Inflammatory macrophage treated with lipopolysaccharide for 4 hours (primary cell): ENCODE data around the gene CTNND2.
"Not testable (repeated sequence)": the region's sequence is repeated elsewhere in the genome, so short reads cannot be mapped to it uniquely, and the experiment has no call there.

Experiments used
- DNase-seq: peaks from one replicate; pipeline ENCODE4 v3.0.0-alpha.2; 2020

The CTNND2 gene

GRCh38 chr5:11152368-11152767 is 751.9 kb downstream of the CTNND2 start:
- DNase-seq = no peak

- DNase-seq = no peak
Observed at GRCh38 chr5:11150976-11151375, 753.3 kb downstream of the CTNND2 start.

DNA sequence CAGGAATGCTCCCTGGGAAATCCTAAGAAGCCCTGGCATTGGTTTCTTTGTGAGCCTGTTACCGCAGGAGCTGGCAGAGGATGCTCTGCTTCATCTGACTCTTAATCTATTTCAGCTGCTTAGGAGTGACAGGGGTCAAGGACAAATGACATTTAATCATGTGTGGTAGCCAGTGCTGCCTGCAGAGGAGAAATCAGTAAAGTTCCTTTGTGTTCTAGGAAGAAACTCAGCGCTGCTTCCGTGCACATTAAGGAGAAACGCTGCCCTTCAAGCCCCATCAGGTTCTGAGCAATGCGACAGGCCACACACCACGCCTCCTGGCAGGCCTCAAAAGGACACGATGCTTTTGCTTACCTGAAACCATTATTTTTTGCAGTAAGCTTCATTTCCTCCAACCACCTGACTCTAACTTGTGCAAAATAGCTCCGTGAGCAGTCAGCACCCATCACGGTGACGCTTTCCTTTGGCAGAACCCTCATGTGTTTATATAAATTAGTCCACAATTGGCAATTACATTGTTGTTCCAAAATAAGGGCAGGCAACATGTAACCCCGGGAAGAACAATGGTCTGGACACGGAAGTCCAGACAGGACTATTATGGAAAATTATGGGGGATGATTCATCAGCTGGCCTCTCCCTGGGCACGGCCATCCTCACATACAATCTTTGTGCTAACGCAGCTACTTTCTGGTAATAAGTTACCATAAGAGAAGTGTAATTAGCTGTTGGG is 755.3 kb downstream of the CTNND2 start:
- DNase-seq = no peak

- DNase-seq = no peak
Observed at GRCh38 chr5:11146171-11146570, 758.1 kb downstream of the CTNND2 start.

- DNase-seq = no peak
Observed at GRCh38 chr5:11143456-11144267, 760.6 kb downstream of the CTNND2 start.

GRCh38 chr5:11139217-11139865 is 764.9 kb downstream of the CTNND2 start:
- no peak for DNase-seq

DNA sequence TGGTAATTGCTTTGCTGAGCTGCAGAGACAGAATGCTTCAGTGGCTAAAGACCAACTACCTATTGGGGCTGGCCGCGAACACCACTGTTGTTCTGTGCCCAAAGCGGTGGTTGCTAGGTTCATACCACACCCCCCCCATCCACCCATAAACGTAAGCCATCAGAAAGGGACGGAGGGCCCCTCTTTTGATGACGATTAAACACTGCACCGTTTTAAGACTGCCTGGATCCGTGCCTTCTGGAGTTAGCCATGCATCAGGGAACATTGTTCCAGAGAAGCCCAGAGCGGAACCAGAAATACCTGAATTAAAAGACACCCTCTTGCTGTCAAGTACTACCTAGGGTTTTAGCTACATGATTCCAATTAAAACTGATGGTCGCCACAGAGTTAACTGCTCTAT is 774.1 kb downstream of the CTNND2 start:
- DNase-seq = no peak

GRCh38 chr5:11128021-11128420 is 776.2 kb downstream of the CTNND2 start:
- no peak for DNase-seq

GRCh38 chr5:11126844-11127243 is 777.4 kb downstream of the CTNND2 start:
- no peak for DNase-seq

DNA sequence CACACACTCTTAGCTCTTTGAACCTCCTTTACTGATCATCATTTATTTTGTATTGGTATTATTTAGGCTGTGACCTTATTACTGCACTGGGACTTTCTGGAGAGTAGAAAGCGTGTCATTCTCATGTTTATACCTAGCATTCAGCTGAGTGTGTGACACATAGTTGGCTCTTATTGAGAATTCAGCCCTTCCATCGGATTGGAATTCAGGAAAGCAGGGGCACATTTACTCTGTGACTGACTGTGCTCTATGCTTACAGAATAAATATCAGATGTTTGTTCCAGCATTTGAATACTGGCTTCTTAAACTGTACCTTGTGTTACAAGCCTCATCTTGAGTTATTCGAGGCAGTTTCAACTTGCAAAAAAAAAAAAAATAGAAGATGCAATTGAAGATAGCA is 782.4 kb downstream of the CTNND2 start:
- no peak for DNase-seq

GRCh38 chr5:11110128-11110527 is 794.1 kb downstream of the CTNND2 start:
- DNase-seq = no peak

- DNase-seq = no peak
Observed at GRCh38 chr5:11105696-11106095, 798.5 kb downstream of the CTNND2 start.

DNA sequence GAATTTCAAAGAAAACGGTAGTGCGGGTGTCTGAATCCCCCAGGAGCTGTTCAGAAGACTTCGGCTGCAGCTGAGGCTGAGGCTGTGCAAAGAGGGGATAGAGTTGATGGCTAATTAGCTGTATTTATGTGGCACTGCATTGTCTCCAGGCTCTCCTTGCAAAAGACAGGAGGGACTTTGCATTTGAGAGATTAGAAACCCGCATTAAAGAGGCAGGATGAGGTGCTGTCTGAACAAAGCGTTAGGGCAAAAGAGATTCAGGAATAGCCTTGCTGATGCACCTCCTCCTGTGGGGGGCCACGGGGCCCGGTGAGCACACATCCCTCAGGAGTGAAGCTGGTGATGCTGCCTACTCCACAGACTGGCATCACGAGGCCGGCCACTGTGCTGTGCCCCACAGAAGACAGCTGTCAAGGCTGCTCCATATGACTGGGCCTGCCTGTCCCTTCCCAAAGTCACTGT is 799.6 kb downstream of the CTNND2 start:
- DNase-seq = no peak

DNA sequence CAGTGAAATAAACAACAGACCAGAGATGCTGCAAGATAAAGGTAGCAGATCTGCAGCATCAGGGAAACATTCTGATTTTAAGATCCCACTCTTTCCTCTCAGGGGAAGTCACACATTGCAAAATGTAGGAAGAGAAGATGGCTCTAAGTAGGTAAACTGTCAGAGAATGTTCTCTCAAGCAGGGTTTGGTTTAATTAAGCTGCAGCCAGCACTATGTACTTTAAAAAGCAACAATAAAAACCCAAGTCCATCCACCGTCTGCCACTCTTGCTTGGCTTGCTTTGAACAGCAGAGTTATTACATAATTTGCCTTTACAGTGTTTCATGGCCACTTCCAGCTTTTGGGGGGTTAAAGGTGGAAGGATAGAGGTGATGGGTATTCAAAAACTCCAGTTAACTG is 800.0 kb downstream of the CTNND2 start:
- no peak for DNase-seq

DNA sequence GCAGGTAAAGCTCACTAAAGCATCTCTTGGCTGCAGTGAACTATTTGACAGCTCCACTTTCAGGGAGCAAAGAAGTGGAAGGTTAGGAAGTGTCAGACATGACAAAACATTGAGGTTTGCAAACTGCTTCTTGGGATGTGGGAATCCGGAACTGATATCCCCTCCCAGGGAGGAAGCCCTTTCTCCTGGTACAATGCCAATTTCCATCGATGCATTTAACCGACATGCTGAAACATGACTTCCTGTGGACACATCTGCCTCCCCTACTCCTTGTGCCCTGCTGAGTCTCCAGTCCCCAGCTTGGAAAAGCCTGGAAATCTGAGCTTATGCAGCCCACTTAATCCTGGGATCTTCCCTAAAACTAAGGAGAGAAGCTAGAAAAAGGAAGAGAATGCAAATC is 820.1 kb downstream of the CTNND2 start:
- no peak for DNase-seq

GRCh38 chr5:11082404-11082945 is 821.8 kb downstream of the CTNND2 start:
- DNase-seq = no peak

DNA sequence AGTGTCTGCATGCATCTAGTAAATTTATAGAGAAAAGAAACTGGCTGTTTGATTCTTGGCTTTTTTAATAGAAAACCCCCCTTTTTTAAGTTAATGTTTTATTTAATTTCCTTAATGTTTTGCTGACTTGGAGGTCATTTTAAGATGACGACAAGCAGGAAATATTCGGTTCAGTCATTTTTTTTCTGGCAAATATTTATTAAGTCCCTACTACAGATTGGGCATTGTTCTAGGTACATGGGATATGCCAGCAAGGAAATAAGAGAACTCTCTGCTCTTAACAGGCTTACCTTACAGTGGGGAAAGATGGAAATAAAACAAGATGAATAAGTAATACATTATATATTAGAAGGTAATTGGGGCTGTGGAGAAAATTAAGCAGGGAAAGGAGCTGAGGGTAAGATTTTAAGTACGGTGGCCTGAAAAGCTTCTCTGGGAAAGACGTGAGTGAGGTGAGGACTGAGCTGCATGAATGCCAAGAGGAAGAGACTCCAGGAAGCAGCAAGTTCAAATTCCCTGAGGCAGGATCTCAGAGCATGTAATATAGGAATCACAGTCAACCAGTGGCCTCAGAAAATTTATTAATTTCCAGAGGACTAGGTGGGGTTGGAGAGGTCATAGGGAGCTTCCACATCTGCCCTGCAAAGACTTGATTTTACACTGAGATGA is 827.2 kb downstream of the CTNND2 start:
- DNase-seq = no peak

- DNase-seq = no peak
Observed at GRCh38 chr5:11075035-11075805, 829.0 kb downstream of the CTNND2 start.

GRCh38 chr5:11072568-11072967 is 831.7 kb downstream of the CTNND2 start:
- no peak for DNase-seq

GRCh38 chr5:11072076-11072475 is 832.2 kb downstream of the CTNND2 start:
- no peak for DNase-seq

GRCh38 chr5:11069041-11069440 is 835.2 kb downstream of the CTNND2 start:
- no peak for DNase-seq

GRCh38 chr5:11065723-11066122 is 838.5 kb downstream of the CTNND2 start:
- DNase-seq = not testable (repeated sequence)
